UCSD-AML1 (cell line): Measurements from ENCODE around the gene PCBP3.
"Not testable (repeated sequence)": the region's sequence is repeated elsewhere in the genome, so short reads cannot be mapped to it uniquely, and the experiment has no call there.

ENCODE experiments used
- DNase-seq: peaks from one replicate; lab custom pipeline; 2025; ENCODE audit not compliant: unreplicated experiment; lab: John Stamatoyannopoulos, UW

Gene PCBP3

DNA sequence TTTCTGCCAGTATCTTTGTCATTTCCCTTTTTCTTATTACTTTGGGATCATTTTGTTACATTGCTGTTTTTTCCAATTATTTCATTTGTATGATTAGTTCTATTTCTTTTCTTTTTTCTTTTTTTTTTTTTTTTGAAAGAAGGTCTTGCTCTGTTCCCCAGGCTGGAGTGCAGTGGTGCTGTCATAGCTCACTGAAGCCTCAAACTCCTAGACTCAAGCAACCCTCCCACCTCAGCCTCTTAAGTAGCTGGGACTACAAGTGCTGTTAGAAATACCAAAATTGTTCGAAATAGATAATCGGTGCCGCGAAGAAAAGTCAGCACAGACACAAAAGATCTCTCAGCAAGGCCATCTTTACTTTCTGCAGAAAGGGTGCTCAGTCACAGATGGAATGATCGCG lies 311.4 kb downstream of the PCBP3 start:
- DNase-seq: no peak

DNA sequence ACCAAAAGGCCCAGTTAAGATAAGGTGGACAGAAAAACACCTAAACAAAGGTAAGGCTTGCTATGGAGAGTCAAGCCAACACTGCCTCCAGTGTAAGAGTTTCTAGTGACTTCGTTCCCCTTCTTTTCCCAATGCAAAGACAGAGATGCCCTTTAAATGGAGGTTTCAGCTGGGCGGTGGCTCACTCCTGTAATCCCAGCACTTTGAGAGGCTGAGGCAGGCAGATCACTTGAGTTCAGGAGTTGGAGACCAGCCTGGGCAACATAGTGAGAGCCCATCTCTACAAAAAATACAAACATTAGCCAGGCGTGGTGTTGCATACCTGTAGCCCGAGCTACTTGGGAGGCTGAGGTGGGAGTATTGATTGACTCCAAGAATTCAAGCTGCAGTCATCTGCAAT lies 314.0 kb downstream of the PCBP3 start:
- no peak for DNase-seq

DNA sequence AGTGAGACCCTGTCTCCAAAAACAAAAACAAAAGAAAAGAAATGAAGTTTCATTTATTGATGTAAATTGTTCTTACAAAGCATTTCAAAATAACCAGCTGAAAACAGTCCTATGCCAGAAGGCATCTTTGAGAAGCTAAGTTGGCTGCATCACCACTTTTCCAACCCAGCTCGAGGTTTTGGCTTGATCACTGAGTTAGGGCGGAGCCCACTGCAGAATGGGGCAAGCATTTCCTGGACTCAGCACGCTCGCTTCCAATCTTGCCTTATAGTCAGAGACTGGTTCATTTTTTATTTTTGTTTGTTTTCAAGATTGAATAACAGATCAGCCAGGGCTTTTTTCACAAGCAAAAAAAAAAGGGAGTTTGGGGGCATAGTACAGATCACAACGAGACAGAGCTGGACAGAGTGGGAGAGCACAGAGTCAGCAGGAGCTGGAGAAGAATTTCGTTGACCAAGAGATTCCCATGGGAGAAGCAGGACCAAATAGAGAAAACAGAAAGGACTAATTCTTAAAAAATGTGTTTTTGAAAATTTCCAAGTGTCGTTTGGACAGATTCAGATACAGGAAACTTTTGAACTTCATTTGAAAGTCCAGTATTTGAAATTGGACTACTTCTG lies 314.6 kb downstream of the PCBP3 start:
- no peak for DNase-seq

DNA sequence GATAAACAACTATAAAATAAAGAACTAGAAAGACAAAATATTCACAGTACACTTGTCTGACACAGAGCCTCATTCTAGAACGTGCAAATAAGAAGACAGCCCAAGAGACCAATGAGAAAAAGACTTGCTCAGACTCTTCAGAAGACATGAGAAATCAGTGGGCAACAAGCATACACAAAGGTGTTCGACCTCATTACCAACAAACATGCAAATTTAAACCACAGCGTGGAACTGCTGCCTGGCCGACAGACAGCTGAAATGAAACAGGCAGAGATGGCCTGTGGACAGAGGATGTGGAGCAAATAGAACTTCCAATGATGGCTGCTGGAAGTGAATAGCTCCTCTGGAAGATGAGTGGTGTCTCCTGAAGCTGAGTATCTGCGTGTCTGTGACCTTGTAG lies 315.7 kb downstream of the PCBP3 start:
- no peak for DNase-seq

DNA sequence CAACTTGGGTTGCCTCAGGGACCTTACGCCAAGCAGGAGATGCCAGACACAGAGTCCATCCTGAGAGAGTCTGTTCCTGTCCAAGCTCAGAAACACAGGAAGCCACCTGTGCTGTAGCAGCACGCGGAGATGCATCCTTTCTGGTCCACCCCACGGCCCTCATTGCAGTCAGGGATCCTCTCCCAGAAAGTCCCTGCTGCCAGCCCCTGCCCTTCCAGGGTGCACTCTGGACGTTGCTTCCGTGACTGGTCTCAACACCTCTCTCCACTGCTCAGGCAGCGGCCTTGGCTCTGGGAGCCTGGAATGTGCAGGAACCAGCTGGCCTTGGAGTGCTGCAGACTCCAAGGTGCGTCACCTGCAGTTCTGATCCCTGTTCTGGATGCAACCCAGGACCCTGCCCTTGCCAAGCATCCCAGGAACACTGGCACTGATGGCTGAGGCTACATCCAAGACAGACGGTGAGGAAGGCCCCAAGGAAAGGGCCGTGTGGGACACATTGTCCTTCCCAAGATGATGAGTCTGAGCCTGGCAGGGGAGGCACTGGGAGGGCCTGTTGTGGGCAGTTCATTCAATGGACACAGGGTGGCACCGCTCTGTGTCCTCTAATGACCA lies 316.4 kb downstream of the PCBP3 start:
- DNase-seq: no peak

DNA sequence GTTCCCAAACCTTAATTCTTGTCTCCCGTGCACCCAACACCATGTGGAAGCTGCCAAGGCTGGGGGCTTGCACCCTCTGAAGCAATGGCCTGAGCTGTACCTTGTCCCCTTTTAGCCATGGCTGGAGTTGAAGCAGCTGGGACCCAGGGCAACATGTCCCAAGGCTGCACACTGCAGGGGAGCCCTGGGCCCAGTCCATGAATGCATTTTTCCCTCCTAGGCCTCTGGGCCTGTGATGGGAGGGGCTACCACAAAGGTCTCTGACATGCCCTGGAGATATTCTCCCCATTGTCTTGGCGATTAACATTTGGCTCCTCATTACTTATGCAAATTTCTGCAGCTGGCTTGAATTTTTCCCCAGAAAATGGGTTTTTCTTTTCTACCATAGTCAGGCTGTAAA lies 317.9 kb downstream of the PCBP3 start:
- not testable (repeated sequence) for DNase-seq

DNA sequence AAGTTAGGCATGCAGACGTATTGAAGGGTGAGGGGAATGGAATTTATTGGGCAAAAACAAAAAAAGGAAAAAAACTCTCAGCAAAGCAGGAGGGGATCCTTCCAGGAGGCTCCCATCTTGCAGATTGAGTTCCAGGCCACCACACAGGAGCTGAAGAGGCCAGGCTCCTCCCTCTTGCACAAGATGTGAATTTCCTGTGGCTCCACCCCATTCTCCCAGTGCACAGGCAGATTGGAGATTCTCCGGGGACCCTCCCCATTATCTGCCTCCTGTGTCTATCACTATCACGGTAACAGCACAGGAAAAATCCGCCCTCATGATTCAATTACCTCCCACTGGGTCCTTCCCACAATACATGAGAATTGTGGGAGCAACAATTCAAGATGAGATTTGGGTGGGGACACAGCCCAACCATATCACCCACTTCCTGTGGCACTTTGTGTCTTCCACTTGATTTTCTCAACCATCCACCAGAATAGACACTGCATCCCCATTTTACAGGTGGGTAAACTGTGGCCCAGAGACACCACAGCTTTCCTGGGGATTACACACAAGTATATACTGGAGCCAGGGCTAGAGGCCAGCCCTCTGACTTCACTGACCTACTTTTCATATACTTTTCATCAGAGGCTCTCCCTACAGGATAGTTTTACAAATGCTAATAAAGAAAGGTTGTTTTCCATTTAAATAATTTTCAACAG lies 319.2 kb downstream of the PCBP3 start:
- no peak for DNase-seq

DNA sequence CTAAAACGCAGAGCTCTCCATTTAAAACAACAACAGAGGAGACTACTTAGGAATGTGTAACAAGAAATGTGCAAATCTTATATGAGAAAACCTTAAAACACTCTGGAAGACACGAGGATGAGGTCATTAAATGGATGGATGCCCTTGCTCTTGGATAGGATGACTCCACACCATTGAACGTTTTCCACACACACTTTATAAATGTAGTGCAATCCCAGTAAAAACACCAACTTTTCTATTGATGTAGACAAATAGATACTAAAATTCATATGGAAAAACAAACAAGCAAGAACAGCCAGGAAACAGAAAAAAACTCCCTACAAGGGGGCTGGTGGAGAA lies 319.7 kb downstream of the PCBP3 start:
- DNase-seq: no peak

DNA sequence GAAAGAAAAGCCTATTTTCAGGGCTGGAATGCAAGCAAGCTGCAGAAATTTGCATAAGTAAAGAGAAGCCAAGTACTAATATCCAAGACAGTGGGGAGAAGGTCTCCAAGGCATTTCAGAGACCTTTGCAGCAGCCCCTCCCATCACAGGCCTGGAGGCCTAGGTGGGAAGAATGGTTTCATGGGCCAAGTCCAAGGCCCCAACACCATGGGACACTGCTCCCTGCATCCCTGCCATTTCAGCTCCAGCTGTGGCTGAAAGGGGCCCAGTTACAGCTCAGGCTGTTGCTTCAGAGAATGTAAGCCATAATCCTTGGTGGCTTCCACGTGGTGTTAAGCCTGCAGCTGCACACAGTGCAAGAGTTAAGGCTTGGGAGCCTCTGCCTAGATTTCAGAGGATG lies 321.1 kb downstream of the PCBP3 start:
- no peak for DNase-seq

DNA sequence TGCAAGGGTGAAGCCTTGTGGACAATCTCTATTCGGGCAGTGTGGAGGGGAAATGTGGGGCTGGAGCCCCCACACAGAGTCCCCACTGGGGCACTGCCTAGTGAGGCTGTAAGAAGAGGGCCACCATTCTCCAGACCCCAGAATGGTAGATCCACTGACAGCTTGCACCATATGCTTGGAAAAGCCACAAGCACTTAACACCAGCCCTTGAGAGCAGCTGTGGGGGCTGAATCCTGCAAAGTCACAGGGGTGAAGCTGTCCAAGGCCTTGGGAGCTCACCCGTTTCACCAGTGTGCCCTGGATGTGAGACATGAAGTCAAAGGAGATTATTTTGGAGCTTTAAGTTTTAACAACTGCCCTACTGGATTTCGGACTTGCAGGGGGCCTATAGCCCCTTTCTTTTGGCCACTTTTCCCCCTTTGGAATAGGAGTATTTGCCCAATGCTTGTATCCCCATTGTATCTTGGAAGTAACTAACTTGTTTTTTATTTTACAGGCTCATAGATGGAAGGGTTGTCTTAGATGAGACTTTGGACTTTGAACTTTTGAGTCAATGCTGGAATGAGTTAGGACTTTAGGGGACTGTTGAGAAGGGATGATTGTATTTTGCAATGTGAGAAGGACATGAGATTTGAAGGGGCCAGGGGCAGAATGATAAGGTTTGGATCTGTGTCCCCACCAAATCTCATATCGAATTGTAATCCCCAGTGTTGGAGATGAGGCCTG lies 321.7 kb downstream of the PCBP3 start:
- no peak for DNase-seq

DNA sequence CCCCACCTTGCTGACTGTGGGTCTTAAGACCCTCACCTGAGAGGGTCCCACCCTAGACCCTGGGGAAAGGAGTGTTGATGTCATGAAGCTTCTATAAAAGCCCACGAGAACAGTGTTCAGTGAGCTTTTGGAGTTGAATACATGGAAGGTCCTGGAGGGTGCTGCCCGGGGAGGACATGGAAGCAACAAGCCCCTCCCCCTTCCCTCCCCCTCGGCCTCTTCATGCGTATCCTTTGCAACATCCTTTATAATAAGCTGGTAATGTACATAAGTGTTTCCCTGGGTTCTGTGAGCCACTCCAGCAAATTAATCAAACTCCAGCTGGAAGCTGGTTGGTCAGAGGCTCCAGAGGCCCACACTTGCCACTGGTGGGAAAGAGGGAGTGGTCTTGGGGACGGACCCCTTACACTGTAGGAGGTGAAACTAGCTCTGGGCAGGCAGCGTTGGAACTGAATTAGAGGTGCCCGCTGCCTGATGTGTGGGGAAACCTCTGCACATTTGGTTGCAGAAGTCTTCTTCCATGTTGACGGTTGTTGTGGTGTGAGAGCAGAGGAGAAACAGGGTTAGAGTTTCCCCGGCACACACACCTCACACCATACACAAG lies 323.4 kb downstream of the PCBP3 start:
- no peak for DNase-seq

DNA sequence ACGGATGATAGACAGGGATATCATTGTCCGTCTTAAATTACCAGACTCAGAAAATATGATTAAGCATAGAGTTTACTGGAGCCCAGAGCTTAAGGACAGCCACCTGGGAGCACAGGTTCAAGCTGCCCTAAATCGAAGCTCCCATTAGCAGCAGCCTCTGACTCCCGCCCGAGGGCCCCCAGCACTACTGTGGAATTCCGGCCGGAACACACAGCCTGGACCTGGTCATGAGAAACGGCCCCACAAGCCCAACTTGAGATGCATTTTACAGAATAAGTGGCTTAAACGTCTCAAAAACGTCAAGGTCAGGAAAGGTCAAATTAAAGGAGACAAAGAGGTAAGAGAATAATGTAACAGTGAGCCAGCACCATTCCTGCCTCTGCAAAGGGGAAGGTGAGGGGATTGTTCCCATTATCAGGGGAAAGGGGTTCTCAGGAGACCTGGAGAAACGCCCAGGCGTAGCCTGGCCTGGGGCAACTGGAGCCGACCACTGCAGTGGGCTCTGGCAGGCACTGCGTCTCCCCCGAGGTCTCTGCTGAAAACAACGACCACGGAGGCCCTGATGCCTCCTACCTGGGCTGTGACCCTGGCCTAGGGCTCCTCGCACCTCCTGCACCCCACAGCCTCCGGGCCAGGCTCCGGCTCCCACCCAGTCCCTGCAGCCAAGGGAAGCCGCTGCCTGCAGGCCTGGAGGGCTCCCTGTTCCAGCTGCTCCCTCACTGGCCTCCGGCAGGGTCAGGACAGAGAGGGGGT lies 326.6 kb downstream of the PCBP3 start:
- no peak for DNase-seq

DNA sequence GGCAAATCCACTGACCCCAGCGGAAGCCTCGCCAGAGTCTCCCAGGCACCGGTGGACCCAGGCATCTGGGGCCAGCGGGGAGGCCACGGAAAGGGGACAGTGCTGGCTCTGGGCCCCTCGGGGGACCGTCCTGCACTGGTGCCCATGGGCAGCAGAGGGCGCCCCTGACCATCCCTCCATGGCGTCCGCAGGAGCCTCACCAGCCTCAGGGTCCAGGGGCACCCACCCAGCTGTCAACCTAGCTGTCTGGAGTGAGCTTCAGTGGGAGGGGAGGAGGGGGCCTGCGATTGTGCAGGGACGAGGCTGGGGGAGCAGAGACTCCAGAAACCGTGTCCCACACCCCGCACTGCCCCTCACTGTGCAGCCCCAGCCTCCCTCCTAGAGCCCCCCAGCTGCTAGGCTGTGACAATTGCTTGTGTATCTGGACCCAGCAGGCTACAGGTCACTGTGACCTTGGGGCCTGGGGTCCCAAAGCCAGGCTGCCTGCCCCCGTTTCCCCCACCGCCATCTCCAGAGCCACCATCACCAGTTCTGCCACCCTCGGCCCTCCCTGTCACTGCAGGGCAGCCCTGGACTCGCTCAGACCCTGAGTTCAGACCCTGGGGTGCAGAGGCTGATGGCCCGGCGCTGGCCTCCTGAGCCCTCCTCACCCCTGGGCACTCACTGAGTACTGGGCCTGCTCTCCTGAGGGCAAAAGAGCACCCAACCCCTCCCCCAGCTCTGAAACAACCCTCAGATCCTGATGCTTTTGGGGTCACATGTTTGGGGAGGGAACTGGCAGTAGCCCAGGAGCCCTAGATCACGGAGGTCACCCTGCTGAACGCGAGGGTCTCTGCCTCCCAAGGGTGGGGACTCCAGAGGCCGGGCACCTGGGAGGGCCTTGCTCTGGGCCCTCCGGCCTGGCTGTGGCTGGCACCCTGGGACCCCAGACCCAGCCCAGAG lies 327.4 kb downstream of the PCBP3 start:
- DNase-seq: peak; percentile 43

DNA sequence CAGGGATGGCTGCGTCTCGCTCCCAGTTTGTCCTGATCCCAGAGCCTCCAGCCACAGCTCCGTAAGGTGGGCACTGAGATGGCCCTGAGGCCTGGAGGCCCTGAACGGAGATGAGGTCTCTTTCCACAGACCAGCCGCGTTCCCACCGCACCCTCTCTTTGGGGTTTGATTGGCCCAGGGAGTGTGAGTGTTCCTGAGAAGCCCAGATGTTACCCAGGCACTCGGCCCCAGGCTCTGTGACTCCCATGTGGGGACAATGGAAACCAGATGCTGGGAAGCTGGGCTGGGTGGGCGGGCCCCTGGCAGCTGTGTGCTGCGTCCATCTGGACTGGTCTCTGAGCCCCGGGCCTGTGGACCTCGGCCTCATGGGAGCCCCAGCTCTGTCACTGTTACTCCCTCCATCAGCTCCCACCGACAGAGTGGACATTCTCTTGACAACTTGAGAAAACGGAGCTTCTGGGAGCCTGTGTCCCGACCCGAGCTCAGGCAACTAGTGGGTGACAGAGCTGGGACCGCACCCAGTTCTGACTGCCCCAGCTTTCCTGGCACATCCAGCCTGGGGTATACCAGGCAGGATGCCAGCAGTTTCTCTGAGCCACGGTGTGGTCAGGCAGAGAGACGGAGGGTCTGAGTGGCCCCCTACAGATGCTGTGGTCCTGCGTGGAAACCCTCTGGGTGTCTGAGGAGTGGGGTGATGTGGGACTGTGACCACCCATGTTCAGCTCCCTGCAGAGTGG lies 328.3 kb downstream of the PCBP3 start:
- no peak for DNase-seq

DNA sequence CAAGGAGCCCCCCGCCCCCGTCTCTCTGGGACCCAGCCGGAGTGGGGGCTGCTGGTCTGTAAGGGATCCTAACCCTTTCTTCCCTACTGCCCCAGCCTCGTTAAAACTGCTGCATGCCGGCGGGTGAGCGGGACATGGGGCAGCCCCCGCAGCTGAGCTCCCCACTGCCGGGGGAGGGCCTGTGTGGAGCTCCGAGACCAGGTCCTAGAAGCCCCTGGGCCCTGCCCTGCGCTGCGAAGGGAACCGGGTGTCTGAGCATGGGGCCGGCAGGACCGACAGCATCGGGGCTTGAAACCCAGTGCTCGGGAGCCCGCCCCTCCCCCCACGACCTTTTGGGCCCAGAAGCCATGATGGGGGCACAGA lies 328.8 kb downstream of the PCBP3 start:
- no peak for DNase-seq

DNA sequence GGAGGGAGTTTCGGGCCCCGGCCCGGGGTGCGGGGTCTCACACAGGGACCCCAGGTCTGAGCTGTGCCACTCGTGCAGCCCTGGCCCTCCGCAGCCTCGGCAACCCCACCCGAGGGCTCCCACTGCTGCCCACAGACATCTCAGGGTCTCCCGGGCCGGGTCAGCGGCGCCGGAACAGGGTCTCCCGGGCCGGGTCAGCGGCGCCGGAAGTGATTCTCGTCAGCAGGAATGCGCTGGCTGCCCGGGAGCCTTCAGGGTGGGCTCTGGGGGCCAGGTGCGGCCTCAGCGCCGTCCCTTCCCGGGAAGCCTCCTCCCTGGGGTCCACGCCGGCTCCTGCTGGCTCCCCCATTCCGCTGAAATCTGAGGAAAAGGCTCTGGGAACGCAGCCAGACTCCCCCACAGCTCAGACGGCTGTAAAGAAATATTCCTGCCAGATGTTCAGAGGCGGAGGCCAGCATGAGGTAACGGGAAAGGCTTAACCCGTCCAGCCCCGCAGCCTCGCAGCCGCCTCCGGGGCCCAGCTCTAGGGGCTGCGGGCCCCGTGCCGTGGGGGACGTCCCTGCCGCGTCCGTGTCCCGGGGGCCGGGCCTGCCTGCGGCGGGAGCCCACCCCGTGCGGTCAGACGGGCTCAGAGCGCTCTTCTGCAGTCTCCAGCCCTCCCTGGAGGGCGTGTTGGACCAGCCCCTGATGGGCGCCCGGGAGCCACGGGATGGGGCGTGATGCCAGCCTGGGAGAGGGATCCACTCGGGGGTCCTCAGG lies 329.4 kb downstream of the PCBP3 start:
- no peak for DNase-seq

DNA sequence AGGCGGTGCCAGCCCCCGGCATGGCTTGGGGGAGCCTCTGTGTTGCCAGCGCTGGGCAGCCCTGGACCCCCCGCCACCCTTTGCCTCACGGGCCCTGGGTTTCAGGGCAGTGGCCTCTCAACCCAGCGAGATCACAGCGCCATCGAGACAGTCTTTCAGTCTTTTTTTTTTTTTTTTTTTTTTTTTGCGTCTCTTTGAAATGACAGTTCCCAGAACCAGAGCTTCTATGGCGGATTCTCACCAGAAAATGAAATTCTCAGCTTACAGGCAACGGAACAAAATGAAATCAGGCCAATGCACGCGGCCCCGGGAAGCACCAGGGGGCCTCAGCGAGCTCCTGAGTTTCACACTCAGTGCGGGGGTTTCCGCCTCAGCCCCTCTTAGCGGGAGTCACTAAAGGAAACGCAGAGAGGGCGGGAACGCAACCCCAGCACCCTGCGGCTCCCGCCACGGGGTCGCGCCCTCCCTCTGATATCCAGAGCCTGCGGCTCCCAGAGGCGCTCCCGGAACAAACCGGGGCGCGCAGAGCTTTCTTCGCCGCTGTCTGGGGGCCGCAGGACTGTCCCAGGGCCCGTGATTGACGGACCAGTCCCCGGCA lies 330.0 kb downstream of the PCBP3 start:
- DNase-seq: peak; percentile 67
